ENCODE data around the gene CCDC57. TPM values are rescaled to one million over a fixed set of nuclear protein-coding genes. Genes with fewer than 3 reads are reported as not detected.
A peak's percentile ranks its signal among the peaks of the same experiment; 100 is the strongest.
"Not testable (repeated sequence)": the region's sequence is repeated elsewhere in the genome, so short reads cannot be mapped to it uniquely, and the experiment has no call there.

CCDC57 gene
- total RNA-seq, 1 donor from 2014 or later, result 15.0 TPM

DNA sequence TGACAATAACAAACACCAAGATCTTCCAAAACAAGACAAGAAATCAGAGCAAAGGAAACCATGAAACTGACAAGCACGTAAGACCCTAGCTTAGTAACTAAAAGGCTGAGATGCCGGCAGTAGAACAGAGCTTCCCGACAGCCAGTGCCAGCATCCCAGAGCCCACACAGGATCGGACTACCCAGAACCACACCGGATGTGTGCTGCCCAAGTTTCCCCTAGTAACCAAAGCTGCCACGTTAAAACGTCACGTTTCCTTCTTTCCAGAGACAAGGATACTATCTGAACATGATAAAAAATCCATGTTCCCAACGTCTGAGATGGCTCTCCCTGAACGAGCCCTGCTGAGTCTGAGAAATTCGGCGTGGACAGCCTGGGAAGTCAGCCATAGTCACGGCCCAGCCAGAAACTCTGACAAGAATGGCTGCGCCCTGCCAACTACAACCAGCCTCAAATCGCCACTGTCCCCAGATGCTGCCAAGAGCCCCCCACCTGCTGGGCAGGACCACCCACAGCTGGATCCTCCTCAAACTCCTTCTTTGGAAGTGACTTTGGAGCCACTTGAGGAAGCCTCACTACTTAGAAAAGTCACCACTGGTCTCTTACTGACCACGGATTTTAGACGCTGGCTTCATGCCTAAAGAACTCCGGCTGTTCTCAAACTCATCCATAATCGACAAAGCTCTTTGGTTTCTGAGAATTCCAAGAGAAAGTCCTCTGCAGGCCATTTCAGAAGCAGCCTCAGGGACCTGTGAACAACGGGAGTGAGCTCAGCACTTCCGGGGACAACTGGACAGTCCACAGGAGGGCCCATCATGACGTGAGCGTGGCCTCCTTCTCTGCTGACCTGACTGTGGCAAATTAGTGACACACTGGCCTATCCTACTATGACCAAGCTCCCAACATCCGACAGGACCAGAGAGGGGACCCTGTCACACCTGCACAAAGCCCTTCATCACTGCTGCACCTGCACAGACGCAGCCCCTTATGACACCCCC is 16.7 kb downstream of the CCDC57 start:
- H3K4me3 Mint-ChIP-seq, result no peak overlapping the region
- TF ChIP-seq, protein P1, sequence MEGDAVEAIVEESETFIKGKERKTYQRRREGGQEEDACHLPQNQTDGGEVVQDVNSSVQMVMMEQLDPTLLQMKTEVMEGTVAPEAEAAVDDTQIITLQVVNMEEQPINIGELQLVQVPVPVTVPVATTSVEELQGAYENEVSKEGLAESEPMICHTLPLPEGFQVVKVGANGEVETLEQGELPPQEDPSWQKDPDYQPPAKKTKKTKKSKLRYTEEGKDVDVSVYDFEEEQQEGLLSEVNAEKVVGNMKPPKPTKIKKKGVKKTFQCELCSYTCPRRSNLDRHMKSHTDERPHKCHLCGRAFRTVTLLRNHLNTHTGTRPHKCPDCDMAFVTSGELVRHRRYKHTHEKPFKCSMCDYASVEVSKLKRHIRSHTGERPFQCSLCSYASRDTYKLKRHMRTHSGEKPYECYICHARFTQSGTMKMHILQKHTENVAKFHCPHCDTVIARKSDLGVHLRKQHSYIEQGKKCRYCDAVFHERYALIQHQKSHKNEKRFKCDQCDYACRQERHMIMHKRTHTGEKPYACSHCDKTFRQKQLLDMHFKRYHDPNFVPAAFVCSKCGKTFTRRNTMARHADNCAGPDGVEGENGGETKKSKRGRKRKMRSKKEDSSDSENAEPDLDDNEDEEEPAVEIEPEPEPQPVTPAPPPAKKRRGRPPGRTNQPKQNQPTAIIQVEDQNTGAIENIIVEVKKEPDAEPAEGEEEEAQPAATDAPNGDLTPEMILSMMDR (IDR thresholded peaks at IDR 0.05), result no peak
- TF ChIP-seq EZH2phosphoT487 (IDR thresholded peaks at IDR 0.05) (no peak), EZH2 (IDR thresholded peaks at IDR 0.05) (no peak)
- Histone ChIP-seq H3K4me2 (no peak overlapping the region), H3K4me3 (no peak overlapping the region), H3K79me2 (ENCODE audit: low read depth) (no peaks in the 10 kb centered on the region), H3K27me3 (no peaks in the 10 kb centered on the region), H3K9ac (no peak overlapping the region), H3K36me3 (no peaks in the 10 kb centered on the region), H3K4me1 (no peaks in the 10 kb centered on the region), H2AFZ (replicated peaks) (no peak overlapping the region), H3K27ac (no peak overlapping the region), H4K20me1 (ENCODE audit: low read depth) (no peaks in the 10 kb centered on the region), H3F3A (ENCODE audit: low read depth) (no peaks in the 10 kb centered on the region), H3K9me3 (ENCODE audit: low read depth) (no peaks in the 10 kb centered on the region)
- no peaks in the 10 kb centered on the region for H3K4me1 Mint-ChIP-seq
- H3K36me3 Mint-ChIP-seq, result peaks cover 34% of the 10 kb centered on the region
- H3K27ac Mint-ChIP-seq, result peak overlapping the region; percentile 58
- no peaks in the 10 kb centered on the region for H3K9me3 Mint-ChIP-seq
- peaks cover 6% of the 10 kb centered on the region for H3K27me3 Mint-ChIP-seq (ENCODE audit: insufficient read depth, low read depth)
- DNase-seq (ENCODE audit: low spot score), result no peak

DNA sequence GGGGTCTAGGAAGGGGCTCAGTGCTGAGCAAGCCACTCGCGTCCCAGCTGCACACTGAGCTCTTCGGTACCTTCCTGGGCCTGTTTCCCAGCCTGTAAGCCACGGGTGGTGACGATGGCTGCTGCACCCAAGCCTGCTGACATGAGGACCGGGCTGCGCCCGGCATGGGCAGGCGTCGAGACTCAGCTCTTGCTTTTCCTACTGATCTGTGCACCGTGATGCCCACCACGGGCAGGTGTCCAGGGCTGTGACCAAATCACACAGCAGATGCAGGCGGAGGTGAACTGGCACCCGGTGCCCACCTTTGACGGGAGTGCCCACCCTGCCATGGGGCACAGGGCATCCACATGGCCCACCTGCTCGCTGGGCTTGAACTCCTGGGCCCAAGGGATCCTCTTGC is 17.9 kb downstream of the CCDC57 start:
- no peaks in the 10 kb centered on the region for H3F3A ChIP-seq (ENCODE audit: low read depth)
- no peaks in the 10 kb centered on the region for H3K27me3 ChIP-seq
- no peak overlapping the region for H3K27ac ChIP-seq
- no peak overlapping the region for H2AFZ ChIP-seq (replicated peaks)
- no peak overlapping the region for H3K4me2 ChIP-seq
- TF ChIP-seq EZH2 (IDR thresholded peaks at IDR 0.05) (no peak), EZH2phosphoT487 (IDR thresholded peaks at IDR 0.05) (no peak)
- TF ChIP-seq, protein P1 (IDR thresholded peaks at IDR 0.05), result no peak
- no peaks in the 10 kb centered on the region for H3K4me1 ChIP-seq
- H3K27me3 Mint-ChIP-seq (ENCODE audit: insufficient read depth, low read depth), result peaks cover 6% of the 10 kb centered on the region
- H4K20me1 ChIP-seq (ENCODE audit: low read depth), result no peaks in the 10 kb centered on the region
- no peaks in the 10 kb centered on the region for H3K4me1 Mint-ChIP-seq
- no peak for DNase-seq (ENCODE audit: low spot score)
- no peaks in the 10 kb centered on the region for H3K36me3 ChIP-seq
- H3K9me3 Mint-ChIP-seq, result no peaks in the 10 kb centered on the region
- peaks cover 33% of the 10 kb centered on the region for H3K36me3 Mint-ChIP-seq
- no peak overlapping the region for H3K4me3 ChIP-seq
- H3K79me2 ChIP-seq (ENCODE audit: low read depth), result no peaks in the 10 kb centered on the region
- H3K9me3 ChIP-seq (ENCODE audit: low read depth), result no peaks in the 10 kb centered on the region
- no peak overlapping the region for H3K4me3 Mint-ChIP-seq
- H3K9ac ChIP-seq, result no peak overlapping the region
- H3K27ac Mint-ChIP-seq, result no peak overlapping the region

DNA sequence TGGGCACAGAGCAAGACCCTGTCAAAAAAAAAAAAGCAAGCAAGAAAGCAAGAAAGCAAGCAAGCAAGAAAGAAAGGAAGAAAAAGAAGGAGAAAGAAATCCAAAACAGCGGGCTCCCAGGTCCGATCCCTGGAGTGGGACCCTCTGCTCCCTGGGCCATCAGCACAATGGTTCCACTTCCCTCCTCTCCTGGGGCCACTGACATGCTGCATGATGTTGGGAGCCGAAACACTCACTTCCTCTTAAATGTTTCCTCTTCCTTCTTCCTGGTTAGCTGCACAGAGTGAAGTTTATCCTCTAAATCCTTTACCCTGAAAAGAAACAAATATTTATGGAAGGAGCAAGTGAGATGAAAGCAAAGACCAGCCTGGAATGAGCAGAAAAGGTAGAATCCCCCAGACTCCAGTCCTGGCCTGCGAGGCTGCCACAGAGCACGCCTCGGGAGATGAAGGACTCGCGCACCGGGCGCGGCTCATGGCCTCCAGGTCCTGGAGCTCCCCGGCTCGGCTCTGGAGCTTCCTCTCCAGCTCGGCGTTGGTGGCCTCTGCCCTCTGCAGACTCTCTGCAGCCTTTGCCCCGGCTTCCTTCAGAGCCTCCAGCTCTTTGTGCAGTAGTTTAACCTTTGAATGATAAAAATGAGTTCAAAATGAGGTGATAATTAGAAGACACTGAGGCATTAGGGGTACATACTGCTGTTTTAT is 19.0 kb downstream of the CCDC57 start:
- no peaks in the 10 kb centered on the region for H3K4me1 ChIP-seq
- Mint-ChIP-seq H3K9me3 (no peaks in the 10 kb centered on the region), H3K4me1 (no peaks in the 10 kb centered on the region), H3K4me3 (no peak overlapping the region), H3K27me3 (ENCODE audit: insufficient read depth, low read depth) (peaks cover 6% of the 10 kb centered on the region), H3K27ac (peak overlapping the region; percentile 15), H3K36me3 (peaks cover 31% of the 10 kb centered on the region)
- H3K9me3 ChIP-seq (ENCODE audit: low read depth), result no peaks in the 10 kb centered on the region
- no peaks in the 10 kb centered on the region for H3K27me3 ChIP-seq
- H3K4me3 ChIP-seq, result no peak overlapping the region
- no peaks in the 10 kb centered on the region for H3K79me2 ChIP-seq (ENCODE audit: low read depth)
- DNase-seq (ENCODE audit: low spot score), result no peak
- H3K27ac ChIP-seq, result no peak overlapping the region
- no peak overlapping the region for H2AFZ ChIP-seq (replicated peaks)
- H4K20me1 ChIP-seq (ENCODE audit: low read depth), result no peaks in the 10 kb centered on the region
- no peaks in the 10 kb centered on the region for H3K36me3 ChIP-seq
- no peaks in the 10 kb centered on the region for H3F3A ChIP-seq (ENCODE audit: low read depth)
- TF ChIP-seq, protein P1 (IDR thresholded peaks at IDR 0.05), result no peak
- TF ChIP-seq EZH2 (IDR thresholded peaks at IDR 0.05), result no peak
- no peak for TF ChIP-seq EZH2phosphoT487 (IDR thresholded peaks at IDR 0.05)
- H3K9ac ChIP-seq, result no peak overlapping the region
- no peak overlapping the region for H3K4me2 ChIP-seq

DNA sequence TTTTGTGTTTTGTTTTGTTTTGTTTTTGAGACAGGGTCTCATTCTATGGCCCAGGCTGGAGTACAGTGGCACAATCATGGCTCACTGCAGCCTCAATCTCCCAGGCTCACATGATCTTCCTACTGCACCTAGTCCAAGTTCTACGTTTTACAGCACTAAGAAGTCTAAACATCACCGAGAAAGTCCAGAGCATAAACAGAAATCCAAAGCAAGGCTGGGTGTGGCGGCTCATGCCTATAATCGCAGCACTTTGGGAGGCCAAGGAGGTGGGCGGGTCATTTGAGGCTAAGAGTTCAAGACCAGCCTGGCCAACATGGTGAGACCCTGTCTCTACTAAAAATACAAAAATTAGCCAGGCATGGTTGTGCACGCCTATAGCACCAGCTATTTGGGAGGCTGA is 19.6 kb downstream of the CCDC57 start:
- not testable (repeated sequence) for H3F3A ChIP-seq (ENCODE audit: low read depth); H4K20me1 ChIP-seq (ENCODE audit: low read depth); H3K4me3 ChIP-seq; H3K79me2 ChIP-seq (ENCODE audit: low read depth); H3K27me3 ChIP-seq; H3K4me2 ChIP-seq; H3K27ac ChIP-seq; H3K4me1 ChIP-seq; H3K4me3 Mint-ChIP-seq; H3K36me3 ChIP-seq; H3K27ac Mint-ChIP-seq; DNase-seq (ENCODE audit: low spot score); H3K4me1 Mint-ChIP-seq; H3K9me3 Mint-ChIP-seq; H2AFZ ChIP-seq (replicated peaks); H3K27me3 Mint-ChIP-seq (ENCODE audit: insufficient read depth, low read depth); H3K9ac ChIP-seq; H3K9me3 ChIP-seq (ENCODE audit: low read depth)
- peaks cover 26% of the 10 kb centered on the region for H3K36me3 Mint-ChIP-seq
